Measurements from ENCODE around the gene BIN1.

The BIN1 gene

DNA sequence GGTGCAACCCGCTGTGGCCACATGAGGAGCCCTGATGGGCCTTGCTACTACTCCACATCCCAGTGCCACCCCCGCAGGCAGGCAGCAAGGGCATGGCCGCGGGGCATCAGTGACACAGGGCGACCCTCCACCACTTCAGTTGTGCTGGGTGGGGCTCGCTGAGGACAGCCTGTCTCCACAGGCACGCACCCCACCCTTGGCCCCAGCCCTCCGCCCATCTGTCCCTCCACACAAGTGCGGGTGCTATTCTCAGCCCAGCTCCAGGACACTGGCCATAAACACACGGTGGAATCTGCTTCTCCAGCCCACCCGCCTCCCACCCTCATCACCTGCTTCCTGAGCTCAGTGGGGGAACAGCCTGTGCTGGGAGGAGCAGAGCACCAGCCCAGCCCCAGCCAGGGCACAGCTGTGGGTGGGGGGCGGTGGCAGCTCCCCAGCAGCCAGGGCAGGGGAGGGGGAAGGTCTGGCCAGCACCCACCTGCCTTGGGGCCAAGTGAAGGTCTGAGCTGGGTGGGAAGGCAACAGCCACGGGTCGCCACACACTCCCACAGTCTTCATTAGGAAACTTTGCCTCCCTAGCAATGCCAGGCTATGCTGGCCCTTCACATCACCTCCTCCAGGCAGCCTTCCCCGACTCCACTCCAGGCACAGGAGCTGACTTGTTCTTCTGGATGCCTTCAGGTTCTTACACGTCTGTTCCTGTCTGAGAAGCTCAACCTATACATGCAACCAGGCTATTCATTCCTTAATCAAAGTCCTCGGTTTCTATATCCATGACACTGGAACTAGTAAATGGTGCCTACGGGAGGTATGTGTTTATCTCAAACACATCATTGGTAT is 16.5 kb downstream of the BIN1 start:
- DNase-seq, result no peak

DNA sequence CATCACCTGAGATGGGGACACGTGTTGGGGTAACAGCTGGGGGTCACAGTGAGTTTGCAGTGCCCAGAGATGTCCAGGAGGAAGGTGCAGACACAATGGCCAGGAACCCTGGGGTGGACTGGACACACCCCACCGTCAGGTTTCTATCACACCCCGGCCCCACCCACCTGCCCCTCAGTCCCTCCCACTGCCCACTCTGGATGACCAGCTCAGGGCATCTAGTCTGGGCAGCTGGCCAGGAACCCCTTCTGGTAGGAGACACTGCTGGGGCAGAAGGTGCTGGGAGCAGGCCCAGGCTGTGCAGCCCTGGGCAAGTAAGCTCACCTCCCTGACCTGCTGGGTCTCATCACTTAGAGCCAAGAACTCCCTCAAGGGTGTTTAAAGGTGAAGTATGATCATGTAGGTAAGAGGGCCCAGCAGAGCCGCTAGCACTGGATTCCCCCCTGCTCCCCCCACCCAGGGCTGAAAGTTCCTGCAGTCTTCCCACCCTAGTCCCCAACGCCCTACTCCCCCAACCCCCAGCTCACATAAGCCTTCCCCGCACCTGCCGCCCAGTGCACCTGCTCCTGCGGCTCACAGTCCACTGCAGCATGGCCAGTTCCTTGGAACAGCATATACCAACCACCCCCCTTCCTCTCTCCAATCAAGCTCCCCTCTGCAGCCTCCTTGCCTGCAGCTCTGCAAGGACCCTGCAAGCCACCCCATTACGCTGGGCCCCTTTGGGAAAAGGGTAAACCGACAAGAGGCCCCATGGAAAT is 17.3 kb downstream of the BIN1 start:
- DNase-seq, result no peak

DNA sequence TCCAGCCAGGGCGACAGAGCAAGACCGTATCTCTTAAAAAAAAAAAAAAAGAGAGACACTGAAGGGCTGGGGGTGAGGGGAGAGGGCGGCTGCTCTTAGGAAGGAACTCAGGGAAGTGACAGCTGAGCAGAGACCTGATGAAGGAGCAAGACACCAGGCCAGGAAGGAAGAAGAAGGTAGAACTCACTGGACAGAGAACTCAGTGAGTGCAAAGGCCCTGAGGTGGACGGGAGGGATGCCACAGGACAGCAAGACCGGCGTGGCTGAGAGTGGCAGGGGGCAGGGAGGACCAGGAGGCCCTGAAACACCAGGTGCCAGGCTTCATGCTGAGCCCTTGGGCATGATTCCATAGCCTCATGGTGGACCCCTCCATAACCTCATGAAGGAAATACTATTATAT is 18.2 kb downstream of the BIN1 start:
- no peak for DNase-seq

DNA sequence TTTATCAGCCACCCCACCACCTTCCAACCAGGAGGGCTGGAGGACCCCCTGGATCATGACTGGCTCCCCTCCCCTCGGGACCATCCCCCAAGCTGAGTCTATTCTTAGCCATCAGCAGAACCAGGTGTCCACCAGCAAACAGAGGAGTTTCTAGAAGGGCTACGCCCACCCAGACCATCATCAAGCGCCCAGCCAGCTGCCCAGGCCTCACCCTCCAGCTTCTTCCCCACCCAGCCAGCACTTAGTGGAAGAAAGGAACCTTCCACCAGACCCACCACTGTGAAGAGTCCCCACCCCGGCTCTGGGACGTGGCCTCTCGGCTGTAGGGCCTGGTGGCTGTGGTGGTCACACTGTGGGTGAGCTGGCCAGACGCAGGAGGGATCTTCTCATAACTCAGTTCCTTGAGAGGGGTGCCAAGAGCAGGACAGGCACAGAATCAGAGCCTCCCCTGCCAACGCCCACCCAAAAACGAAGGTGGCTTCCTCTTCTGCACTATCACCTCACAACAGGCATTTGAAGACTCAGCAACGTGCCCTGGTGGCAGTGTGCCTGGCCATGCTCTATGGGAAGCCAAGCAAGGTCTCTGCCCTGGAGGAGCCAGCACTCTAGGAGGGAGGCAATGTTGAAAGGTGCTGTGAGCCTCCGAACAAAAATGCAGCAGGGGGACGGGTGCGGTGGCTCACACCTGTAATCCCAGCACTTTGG is 19.0 kb downstream of the BIN1 start:
- no peak for DNase-seq

DNA sequence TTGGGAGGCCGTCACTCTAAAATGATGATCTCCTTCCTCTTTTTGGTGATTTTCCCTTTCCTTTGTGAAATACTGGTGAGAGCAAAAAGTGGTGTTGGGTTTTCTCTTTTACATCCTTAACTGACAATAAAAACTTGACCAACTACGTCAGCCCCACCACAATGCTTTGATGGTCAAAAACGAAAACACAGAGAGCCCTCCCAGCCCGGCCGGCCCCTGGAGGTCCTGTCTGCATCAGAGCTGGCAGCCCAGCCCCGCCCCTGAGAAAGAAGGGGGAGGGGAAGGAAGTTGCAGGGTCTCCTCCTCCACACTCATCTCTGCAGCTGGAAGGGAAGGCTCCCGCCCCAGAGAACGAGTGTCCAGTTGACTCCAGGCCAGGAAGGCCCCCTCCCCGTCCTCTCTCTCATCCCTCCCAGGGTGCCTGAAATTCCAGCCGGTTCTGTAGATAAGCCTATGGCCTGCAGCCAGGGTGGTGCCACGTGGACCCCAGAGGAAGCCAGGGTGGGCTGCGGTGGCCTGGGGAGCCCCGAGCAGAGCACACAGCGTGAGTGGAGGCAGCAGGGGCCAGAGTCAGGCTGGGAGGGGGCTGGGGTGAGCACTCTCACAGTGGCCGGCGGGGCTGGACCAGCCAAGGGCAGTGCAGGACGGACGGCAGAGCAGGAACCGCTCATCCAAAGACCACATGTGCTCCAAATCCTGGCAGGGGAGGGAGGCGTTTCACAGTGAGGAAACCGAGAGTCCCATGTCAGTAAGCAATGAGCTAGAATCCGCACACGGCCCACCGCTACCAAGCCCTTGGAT is 19.8 kb downstream of the BIN1 start:
- no peak for DNase-seq

DNA sequence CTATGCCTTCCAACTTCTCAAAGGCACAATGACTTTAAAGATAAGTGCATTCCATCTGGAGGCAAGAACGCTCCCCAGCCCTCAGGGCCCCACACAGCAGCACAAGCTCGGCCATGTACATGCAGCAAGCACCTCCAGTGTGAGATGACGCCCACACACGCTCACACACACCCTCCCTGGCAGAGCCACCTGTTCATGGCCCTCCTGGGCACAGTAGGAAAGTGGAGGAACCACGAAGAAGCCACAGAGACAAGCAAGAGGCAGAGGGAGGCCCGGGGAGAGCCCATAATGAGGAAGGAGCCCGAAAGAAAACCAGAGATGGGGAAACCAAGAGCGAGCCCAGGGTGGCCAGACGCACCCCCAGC is 21.7 kb downstream of the BIN1 start:
- no peak for DNase-seq

DNA sequence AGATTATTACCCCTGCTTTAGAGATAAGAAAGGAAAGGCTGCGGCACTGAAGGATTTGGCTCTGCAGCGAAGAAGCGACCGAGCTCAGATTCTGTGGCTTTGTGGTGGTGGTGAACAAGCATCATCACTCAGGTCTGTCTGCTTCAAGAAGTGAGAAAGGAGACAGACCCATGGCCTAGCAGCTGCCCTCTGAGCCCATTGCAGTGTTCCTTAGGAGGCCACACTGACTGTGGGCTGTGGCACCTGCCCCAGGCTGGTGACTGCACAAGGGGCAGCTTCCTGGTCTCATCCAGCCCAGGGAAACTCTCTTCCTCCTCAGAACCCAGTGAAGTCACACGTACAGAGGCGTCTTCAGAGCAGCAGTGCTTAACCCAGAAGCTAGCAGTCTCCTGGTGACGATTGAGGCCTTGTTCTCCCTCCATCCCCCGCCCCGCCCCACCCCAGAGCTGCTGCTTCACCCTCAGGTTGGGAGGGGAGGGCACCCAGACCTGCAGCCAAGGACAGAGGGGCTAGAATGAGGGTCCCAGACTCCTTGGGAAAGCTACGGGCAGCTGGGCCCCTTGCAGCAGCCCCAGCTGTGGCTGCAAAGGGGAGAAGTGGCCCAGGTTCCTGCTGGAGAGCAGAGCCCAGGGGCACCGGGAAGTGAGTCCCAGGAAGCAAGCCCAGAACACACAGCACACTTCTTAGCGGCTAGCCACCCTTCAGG is 22.2 kb downstream of the BIN1 start:
- DNase-seq, result no peak

DNA sequence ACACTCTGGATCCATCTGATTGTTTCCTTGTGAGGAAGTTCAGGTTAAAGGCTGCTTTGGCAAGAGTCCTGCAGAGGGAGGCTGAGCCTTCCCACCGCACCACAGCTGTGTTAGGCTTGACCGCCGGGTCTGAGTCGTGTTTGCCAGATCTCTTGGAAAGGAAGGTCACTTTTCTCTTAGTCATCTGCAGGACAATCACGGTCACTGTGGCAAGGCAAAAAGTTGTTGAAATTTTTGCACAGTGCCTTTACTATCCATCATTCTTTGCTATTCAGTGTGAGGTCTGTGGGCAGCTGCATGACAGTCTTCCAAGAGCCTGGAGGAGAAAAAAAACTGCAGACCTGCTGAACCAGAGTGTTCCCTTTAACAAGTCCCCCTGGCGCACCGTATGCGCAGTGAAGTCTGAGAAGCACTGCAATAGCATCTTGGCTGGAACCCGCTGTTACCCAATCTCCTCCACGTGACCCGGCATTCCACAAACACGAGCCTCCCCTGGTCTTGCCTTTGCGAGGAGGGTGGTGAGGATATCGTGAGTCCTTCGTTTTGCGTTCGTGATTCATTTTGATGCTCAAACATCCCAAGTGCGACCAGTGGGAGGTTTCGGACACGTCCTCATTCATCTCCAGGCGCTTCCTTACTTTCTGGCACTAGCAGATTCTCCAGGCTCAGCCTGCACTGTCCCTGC is 23.0 kb downstream of the BIN1 start:
- no peak for DNase-seq

DNA sequence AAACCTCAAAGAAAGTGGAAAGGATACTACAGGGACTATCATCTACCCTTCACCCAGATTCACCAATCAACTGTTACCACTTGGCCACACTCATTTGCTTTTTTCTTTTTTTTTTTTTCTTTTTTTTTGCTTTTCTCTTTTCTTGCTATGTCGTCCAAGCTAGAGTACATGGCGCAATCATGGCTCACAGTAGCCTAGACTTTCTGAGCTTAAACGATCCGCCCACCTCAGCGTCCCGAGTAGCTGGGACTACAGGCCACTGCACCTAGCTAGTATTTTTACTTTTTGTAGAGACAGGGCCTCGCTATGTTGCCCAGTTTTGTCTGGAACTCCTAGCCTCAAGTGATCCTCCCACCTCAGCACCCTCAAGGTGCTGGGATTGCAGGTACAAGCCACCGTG is 24.0 kb downstream of the BIN1 start:
- no peak for DNase-seq

DNA sequence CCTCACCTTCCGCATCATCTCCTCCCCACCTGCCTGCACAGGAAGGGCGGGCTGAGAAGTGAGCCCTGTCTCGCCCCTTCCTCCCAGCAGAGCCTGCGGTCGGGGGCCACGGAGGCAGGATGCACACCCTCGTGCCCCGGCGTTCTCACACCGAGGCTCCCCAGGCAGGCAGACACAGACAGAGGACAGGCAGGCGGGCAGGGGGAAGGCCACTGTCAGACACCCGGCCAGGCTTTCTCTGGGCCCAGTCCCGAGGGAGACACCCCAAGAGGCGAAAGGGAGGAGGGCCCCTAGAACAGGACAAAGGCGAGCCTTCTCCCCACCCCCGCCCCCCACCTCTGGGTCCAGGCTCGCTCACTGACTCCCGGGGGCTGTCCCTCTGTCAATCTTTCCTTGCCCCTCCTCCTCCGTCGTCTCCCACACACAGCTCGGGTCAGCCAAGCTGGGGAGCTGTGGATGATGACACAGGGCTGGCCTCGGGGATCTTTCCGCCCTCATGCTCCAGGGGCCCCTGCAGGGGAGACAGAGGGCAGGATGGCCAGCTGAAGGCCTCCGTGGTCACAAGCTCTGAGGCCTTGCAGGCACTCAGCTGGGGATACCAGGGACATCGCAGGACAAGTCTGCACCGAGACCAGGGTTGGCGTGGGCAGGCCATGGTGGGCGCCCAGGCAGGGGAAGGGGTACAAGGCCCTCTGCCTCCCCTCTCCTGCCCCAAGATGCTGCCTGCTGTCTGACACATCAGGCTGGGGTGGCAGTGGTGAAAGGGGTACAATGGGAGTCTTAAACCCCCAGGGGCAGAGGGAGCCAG is 24.9 kb downstream of the BIN1 start:
- DNase-seq, result peak; percentile 56

DNA sequence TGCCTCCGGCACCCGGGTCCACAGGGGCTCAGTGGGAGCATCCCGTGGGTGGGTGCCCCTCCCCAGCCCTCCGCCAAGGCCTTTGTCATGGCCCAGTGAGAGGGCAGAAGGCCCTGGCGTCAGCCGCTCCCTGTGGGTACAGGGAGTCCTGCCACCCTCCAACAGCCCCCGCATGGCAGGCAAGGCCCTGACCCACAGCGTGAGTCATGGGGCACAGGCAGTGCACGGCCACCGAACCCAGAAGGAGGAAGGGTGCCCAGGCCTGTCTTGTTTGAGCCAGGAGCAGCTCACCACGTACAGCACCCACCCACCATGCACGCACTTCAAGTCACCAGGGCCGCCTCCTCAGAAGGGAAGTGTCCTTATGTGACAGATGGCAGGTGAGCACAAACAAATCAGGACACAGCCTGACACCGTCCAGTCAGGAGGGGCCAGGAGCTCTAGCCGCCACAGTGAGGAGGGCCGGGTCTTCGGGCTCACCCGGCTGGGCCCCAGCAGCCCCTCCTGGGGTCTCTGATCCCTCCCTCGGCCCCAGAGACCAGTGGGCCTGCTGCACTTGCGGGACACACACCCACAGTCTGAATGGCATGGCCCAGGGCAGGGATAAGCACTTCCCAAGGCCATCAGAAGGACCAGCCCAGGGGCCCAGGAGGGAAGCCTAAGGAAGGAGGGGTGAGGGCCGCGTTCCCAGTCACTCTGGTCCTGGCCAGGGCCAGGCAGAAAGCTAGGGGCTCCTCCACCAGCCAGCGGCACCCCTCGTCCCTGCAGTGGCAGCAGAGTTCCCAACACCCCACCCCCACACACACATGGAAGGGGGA is 25.8 kb downstream of the BIN1 start:
- DNase-seq, result peak; percentile 17

DNA sequence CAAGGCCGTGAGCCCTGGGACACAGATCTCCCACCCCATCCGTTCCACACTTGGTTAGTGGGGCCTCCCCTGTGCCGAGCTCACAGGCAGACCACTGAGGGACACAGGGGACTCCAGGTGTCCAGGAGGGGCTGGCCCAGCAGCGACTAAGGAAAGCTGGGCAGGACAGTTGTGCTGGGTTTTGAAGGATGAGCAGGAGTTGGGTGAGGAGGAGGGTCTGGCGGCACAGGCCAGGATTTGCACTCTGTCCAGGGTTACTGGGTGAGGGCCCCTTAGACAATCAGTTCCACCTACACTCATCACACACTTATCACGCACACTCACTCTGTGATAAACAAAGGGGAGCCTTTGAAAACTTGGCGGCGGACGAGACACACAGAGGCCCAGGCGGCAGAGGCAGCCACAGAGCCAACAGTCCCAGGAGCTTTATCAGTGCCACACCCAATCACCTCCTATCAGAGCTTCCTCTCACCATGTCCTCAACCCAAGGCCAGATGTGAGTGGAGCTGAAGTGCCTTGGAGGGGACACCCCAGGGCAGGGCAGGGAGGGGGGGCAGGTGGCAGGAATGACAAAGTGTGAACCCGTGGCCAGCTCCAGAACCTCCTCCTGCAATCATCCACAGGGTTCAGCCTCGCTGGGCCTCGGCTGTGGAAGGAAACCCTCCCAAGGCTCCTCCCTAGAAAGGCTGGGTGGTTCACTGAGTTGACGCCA is 26.6 kb downstream of the BIN1 start:
- DNase-seq, result no peak

DNA sequence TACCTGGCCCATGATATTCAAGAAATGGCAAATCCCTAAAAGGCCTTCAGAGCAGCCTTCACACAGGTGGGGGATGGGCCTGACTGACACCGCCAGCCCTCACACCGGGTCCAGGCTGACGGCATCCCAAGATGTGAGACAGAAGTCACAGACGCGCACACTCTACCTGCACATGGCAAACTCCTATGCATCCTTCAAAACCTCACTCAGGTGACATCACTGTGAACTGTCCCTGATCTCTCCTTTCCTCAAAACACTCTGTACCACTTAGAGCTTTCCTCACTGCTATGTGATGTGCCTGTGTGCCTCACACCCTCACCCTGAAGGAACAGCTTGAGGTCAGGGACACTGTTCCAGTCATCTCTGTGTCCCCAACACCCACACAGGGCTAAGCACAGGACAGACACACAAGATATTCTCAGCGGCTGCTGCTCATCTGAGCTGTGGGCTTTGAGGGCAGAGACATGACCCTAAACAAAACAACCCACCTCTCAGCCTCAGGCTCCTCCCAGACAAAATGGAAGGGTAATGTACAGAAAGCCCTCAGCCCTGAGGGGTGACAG is 27.5 kb downstream of the BIN1 start:
- no peak for DNase-seq

DNA sequence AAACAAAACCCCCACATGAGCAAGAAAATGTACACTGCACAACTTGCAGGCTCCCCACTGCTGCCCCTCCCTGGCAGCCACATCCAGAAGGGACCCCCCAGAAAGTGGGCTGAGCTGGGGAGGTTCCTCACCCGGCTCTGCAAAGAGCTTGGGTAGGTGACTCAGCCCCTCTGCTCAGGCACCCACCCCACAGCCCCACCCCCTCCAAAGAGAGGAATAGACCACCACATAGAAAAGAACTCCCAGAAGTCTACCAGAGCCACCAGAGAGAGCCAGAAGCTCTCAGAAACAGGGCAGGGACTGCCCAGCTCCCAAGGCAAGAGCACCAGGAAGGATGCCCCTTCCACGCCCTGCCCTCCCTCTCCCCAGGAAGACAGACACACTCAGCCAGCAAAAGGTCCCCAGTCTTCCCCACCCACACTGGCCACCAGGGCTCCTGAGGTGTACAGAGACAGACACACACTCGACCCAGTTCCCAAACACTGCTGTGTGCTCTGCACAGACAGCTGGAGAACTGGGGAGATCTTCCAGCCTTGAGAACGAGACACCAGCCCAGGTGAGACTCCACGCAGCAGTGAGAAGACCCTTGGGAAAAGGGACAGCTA is 28.2 kb downstream of the BIN1 start:
- no peak for DNase-seq

DNA sequence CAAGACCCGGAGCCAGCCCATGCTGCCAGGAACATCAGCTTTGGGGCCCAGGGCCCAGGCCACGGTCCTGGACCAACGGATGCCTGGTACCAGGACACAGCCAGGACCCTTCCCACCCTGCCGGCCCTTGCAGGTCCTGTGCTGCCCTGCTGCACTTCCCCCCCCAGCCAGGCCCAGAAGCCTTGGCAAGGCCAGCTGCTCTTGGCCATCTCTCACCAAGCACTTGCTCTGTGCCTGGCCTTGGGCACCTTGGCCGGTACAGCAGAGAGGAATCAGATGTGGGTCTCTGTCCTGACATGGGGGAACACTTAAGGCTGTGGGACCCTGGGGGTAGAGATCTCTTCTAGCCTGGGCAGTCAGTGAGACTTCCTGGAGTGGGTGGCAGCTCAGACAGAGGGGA is 28.9 kb downstream of the BIN1 start:
- no peak for DNase-seq

DNA sequence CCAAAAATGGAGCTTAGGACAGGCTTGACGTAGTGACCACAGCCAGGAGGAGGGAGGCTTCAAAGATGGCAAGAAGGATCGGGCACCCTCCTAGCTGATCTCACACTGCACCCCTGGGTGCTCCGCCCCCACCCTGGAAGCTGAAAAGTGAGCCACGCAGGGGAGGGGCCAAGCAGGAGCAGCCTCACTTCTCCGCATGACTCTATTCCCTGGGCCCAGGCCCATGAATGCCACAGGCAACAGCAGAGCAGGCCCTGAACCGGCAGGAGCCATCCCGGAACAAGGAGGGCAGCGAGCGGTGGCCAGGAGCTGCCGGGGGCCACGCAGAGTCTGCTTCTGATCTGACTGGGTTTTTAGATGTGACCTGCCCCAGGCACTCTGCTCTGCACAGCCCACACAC is 30.0 kb downstream of the BIN1 start:
- DNase-seq, result no peak

DNA sequence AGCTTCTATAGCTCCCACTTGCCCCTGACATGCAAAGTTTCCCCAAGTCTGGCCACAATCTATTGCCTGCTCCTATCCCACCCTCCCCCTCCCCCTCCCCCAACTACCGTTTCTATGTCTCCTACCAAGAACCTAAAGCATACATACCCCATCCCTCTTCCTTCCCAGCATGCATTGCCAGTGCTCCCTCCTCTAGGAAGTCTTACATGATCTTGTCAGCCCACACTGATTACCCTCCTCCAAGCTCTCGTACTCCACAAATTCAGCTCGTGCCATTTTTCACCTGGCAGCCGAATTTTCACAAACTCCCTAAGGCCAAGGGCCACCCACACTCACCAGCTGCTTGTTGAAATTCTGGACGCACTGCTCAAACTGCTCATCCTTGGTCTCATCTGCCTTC is 30.7 kb downstream of the BIN1 start:
- no peak for DNase-seq

DNA sequence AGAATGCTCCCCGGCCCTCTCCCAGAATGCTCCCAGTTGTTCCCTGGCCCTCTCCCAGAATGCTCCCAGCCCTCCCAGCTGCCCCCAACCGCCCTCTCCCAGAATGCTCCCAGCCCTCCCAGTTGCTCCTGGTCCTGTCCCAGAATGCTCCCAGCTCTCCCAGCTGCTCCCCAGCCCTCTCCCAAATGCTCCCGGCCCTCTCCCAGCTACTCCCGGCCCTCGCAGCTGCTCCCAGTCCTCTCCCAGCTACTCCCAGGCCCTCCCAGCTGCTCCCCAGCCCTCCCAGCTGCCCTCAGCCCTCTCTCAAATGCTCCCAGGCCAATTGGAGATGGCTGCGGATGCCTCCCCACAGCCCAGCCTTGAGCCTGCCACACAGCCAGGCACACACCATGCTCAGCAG is 31.1 kb downstream of the BIN1 start:
- DNase-seq, result no peak

DNA sequence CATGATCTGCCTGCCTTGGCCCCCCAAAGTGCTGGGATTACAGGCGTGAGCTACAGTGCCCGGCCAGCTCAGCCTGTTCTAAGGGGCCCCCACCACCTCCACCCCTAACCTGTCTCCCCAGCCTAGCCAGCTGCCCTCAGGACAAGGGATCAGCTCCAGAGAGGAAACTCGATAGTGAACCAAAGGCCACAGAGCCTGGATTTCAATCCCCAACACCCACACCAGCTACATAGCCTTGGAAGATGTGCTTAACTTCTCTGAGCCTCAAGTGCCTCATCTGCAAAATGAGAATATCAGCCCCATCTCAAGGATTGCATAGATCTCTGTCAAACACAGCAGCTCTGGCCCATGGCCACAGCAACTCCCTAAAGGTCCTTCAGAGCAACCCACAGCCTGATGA is 32.0 kb downstream of the BIN1 start:
- DNase-seq, result no peak

Measured in activated CD4-positive, alpha-beta T cell treated with anti-CD3 and anti-CD28 coated beads for 1 hour (primary cell).